ENCODE results near the gene EPB41L2.
A peak's percentile ranks its signal among the peaks of the same experiment; 100 is the strongest.
"Not testable (repeated sequence)": the region's sequence is repeated elsewhere in the genome, so short reads cannot be mapped to it uniquely, and the experiment has no call there.

Gene EPB41L2

DNA sequence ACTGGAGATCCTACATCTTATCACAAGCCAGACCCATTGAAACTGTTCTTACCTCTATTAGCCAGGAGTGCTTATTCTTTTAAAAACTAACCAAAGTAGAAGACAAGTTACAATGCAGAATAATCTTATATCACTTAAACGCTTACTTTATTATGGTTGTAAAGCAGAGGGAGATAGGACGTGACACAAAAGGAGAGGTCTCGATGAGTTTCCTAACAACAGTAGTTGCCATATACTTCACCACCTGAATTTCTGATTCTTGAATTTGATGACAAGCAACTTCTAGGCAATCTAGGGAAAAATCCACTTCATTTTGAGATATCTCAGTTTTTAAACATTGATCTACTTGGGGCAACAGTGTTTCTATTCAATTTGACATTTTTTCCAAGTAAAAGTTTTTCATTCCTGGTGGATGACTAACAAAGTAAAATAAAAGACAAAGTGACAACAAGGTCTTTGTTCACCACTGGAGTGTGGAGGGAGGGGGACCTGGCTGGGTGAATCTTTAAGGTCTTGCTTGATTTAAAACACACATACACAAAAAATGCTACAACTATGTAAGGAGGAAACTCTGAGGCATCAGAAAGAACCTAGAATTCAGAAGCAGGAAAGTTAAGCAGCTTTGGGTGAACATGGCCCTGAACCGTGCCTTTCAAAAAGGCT, 125.0 kb downstream of the EPB41L2 start:
- DNase-seq: no peak

- DNase-seq: no peak
Measured at GRCh38 chr6:130936933-130937332, 126.1 kb downstream of the EPB41L2 start.

DNA sequence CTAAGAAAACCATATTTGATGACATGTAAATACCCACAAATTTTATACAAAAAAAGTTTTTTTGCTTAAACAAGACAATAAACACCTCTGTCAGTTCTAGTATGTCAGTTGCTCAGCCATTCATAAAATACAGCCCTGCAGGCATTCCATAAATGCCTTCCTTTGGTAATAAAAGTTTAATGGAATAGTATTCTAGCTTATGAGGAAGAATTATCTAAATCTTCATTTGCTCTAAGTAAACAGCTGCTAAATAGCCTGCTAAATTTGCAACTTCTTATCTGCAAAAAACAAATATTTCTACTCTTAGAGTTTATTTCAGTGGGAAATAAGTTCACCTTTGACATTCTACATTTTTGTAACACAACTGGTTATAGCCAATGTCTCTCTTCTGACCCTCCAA, 127.1 kb downstream of the EPB41L2 start:
- no peak for DNase-seq

DNA sequence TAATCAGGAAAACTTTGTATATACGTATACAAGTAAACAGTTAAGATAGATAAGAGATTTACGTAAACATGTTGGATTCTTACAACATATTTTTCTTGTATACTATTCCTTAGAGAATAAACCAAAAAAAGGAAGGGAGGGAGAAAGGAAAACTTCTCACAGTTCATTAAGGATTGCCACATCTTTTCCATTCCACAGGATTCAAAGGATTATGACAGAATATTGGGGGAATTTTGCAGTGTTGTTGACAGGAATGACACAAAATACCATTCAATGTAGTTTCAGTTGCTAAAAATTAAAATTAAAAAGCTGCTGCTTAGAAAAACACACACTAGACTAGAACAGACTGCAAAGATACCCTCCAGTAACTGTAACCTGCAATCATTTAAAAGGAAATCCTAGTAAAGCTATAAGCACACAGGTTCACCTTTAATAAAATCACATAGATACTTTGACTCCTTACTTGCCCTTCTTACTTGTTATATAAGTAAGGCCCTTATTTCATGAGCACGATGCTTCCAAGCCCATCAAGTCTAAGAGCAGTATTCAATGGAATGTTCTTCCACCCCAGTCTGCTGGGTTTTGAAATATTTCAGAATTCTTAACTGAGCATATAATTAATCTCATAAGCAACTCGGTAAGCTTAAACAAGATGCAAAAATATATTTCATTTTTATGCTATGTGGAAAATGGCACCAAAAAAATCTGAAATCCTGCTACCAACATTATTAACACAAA, 128.0 kb downstream of the EPB41L2 start:
- DNase-seq: no peak

DNA sequence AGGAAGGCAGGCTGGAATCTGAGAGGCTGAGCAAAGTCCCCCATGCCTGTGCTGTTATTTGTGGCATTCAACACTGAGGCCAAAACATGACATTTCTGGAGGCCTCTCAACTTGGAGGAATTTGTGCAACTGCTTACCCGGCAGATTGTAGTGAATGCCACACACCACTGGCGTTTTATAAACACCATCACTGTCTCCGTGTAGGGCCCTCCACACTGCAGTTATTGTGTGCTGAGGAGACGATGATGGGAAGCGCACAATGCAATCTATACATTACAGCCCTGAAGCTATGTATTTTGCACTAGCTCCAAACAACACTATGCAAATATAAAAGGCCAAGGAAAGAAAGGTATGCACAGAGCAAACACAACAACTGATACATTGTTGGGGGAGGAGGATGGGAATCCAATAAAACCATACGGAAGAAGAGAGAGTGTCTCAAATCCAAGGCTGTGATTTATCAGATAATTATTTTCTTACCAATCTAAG, 129.3 kb downstream of the EPB41L2 start:
- DNase-seq: no peak

GRCh38 chr6:130932921-130933320, 130.1 kb downstream of the EPB41L2 start:
- no peak for DNase-seq

DNA sequence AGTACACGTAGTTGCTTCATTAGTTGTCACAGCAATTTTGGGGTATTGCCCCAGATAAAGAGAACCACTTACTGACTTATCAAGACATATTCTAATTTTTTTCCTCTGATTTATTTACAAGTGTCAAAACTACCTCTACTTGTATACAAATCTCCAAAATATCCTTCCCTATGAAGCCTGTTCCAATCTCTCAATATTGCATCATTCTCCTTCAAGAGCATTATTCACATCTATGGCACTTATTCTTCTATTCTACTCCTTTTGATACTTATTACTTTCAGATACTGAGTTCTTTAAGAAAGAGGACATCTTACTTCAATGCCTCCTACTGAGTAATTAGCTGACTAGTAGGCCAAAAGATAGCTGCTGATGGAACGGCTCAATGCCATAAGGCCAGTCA, 130.6 kb downstream of the EPB41L2 start:
- DNase-seq: no peak

GRCh38 chr6:130931683-130932082, 131.4 kb downstream of the EPB41L2 start:
- DNase-seq: no peak

- DNase-seq: no peak
Measured at GRCh38 chr6:130929036-130929678, 133.9 kb downstream of the EPB41L2 start.

- DNase-seq: no peak
Measured at GRCh38 chr6:130928158-130928912, 134.7 kb downstream of the EPB41L2 start.

GRCh38 chr6:130927305-130927704, 135.7 kb downstream of the EPB41L2 start:
- no peak for DNase-seq

DNA sequence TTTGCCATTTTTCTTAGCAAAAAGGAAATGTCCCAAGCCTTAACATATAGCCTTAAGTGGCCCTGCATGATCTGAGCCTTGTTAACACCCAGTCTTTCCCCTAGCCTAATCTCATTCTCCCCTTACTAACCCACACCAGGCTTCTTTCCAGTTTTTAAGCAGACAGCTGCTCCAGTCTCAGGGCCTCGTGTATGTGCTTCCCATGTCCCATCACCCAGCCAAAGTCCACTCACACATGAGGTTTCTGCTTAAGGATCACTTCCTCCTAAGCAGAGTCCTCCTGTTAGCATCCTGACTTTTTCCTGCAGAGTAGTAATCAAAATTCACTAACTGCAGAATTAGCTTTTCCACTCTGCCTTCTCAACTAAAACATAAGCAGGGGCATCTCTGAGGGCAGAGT, 139.7 kb downstream of the EPB41L2 start:
- no peak for DNase-seq

GRCh38 chr6:130922922-130923321, 140.1 kb downstream of the EPB41L2 start:
- no peak for DNase-seq

- no peak for DNase-seq
Measured at GRCh38 chr6:130920969-130921368, 142.1 kb downstream of the EPB41L2 start.

- DNase-seq: no peak
Measured at GRCh38 chr6:130918171-130918570, 144.9 kb downstream of the EPB41L2 start.

DNA sequence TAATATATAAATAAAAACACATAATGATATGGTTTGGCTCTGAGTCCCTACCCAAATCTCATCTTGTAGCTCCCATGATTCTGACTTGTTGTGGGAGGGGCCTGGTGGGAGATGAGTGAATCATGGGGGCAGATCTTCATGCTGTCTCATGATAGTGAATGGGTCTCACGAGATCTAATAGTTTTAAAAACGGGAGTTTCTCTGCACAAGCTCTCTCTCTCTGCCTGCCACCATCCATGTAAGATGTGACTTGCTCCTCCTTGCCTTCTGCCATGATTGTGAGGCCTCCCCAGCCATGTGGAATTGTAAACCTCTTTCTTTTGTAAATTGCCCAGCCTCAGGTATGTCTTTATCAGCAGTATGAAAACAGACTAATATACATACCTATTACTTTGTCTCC, 147.4 kb downstream of the EPB41L2 start:
- DNase-seq: not testable (repeated sequence)

DNA sequence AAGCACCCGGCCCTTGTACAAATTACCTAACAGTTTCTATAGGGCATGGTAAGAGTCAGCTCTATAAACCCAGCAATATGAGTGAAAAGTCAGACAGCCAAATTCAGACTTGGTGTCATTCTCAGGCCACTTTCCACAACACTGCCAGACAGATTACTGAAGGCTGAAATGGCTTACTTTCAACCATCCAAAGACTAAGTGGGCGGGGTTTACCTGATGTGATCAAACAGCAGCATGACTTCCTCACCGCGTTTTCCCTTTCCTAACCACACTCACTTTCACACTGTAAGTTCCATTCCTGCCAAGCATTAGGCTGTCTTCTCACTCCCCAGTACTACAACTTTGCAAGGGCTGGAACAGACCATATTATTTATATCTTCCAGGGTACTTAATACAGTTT, 149.9 kb downstream of the EPB41L2 start:
- peak; percentile 33 for DNase-seq

GRCh38 chr6:130912434-130912833, 150.6 kb downstream of the EPB41L2 start:
- no peak for DNase-seq

GRCh38 chr6:130908958-130909357, 154.1 kb downstream of the EPB41L2 start:
- no peak for DNase-seq

DNA sequence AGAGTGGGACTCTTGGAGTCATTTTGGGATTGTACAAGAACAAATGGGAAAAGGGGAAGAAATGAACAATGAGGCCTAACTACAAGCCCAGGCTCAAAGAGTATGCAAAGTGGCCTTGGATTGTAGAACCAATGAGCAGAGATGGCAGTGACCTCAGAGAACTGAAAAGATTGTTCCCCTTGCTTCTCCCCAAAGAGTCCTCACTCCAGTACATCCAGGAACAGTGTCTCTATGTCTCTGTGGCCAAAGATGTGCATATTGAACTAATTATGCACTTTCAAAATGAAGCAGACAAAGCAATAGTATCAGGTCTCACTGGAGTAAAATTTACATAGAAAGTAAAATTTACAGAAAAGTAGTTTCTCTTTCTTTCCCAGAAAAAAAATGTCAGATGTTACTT, 154.9 kb downstream of the EPB41L2 start:
- no peak for DNase-seq

DNA sequence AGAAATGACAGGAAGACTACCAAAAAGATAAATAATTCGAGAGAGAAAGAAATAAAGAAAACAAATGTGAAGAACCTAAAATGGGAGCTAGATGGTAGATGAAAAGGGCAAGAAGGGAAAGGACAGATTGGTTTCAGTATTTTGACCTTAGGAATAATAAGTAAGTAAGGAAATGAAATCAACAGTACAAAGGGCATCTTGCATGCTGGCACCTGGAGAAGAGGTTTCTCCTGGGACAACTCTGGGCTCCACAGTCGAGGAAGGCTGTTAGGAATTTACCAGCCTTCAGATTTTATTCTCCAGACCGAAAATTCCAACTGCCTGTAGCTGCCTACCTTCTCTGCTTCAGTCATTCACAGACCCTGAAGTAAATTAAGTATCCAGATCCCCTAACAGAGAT, 155.4 kb downstream of the EPB41L2 start:
- DNase-seq: no peak

GRCh38 chr6:130906736-130907381, 156.2 kb downstream of the EPB41L2 start:
- no peak for DNase-seq

GRCh38 chr6:130903602-130904001, 159.4 kb downstream of the EPB41L2 start:
- no peak for DNase-seq

Data from CD4-positive, alpha-beta T cell treated with Interleukin-17A for 1 hour (primary cell).